ENCODE results near the gene RSBN1L.
"Not testable (repeated sequence)": the region's sequence is repeated elsewhere in the genome, so short reads cannot be mapped to it uniquely, and the experiment has no call there.

The RSBN1L gene

GRCh38 chr7:77766801-77767605, 70.7 kb downstream of the RSBN1L start:
- H3K4me3 ChIP-seq (ENCODE audit: low read length), result no peak overlapping the region
- DNase-seq (ENCODE audit: low read depth), result no peak
- TF ChIP-seq CTCF (conservative IDR thresholded peaks at IDR 0.05; ENCODE audit: low read length), result no peak

GRCh38 chr7:77770316-77770715, 74.1 kb downstream of the RSBN1L start:
- DNase-seq (ENCODE audit: low read depth), result no peak
- no peak overlapping the region for H3K4me3 ChIP-seq (ENCODE audit: low read length)
- TF ChIP-seq CTCF (conservative IDR thresholded peaks at IDR 0.05; ENCODE audit: low read length), result no peak

DNA sequence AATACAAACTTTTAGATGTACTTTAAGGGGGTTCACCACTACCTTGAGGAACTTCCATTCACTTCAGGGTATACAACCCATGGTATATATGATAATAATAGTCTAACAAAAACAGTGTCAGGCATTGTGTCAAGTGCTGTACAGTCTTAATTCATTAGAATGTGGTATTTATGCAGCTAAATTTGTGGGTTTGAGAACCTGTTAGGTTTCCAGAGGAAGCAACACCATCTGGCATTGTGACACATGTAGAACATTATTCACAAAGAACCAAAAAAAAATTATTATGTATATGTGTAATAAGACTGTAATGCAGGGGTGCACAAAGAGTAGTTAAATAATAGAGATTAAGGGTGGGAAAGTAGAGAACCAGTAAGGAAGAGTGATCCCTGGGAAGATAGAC, 75.6 kb downstream of the RSBN1L start:
- no peak overlapping the region for H3K4me3 ChIP-seq (ENCODE audit: low read length)
- no peak for TF ChIP-seq CTCF (conservative IDR thresholded peaks at IDR 0.05; ENCODE audit: low read length)
- peak; percentile 52 for DNase-seq (ENCODE audit: low read depth)

DNA sequence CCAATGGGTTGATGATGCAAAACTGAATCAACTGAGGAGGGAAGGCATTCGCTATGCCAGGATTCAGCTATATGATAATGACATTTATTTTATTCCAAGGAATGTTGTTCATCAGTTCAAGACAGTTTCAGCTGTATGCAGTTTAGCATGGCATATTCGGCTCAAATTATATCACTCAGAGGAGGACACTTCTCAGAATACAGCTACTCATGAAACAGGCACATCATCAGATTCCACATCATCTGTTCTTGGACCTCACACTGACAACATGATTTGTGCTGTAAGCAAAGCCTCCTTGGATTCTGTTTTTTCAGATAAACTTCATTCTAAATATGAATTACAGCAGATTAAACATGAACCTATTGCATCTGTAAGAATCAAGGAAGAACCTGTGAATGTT, 82.3 kb downstream of the RSBN1L start:
- TF ChIP-seq CTCF (conservative IDR thresholded peaks at IDR 0.05; ENCODE audit: low read length), result no peak
- no peak for DNase-seq (ENCODE audit: low read depth)
- no peak overlapping the region for H3K4me3 ChIP-seq (ENCODE audit: low read length)

DNA sequence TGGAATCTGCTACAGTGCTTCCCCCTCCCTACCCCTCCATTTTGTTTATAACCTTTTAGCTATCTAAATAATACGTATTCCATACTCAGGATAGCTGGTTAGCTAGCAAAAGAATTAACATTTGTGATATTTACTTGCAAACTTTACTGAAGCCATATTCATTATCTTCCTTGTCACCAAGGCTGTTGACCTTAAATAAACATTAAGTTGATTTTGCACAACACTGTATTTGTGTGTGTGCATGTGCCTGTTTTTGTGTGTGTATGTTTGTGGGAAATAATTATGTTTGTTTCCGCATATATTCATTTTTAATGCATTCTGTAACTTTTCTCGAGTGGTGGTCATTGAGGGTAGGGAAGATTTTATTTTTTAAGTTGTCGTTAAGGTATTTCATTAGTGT, 86.1 kb downstream of the RSBN1L start:
- DNase-seq (ENCODE audit: low read depth), result no peak
- TF ChIP-seq CTCF (conservative IDR thresholded peaks at IDR 0.05; ENCODE audit: low read length), result no peak
- H3K4me3 ChIP-seq (ENCODE audit: low read length), result no peak overlapping the region

GRCh38 chr7:77783111-77783510, 86.9 kb downstream of the RSBN1L start:
- no peak overlapping the region for H3K4me3 ChIP-seq (ENCODE audit: low read length)
- DNase-seq (ENCODE audit: low read depth), result no peak
- TF ChIP-seq CTCF (conservative IDR thresholded peaks at IDR 0.05; ENCODE audit: low read length), result no peak

DNA sequence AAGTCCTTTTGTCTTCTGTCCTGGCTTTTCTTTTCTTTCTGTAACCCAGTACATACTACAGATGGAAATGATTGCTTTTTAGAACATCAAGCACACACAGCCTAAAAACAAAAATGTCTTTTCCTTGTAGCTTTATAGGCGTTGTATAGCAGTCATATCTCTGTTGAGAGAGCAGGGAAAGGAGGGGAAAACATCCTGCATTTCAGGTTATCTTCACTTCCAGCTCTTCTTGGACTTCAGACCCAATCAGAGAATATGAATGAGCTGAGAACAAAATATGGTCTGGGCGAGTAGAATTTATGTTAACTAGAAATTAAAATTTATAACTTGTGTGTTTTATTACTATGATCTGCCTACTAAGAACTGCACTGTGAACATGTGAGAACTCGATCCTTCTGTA, 87.3 kb downstream of the RSBN1L start:
- TF ChIP-seq CTCF (conservative IDR thresholded peaks at IDR 0.05; ENCODE audit: low read length), result no peak
- no peak overlapping the region for H3K4me3 ChIP-seq (ENCODE audit: low read length)
- no peak for DNase-seq (ENCODE audit: low read depth)

DNA sequence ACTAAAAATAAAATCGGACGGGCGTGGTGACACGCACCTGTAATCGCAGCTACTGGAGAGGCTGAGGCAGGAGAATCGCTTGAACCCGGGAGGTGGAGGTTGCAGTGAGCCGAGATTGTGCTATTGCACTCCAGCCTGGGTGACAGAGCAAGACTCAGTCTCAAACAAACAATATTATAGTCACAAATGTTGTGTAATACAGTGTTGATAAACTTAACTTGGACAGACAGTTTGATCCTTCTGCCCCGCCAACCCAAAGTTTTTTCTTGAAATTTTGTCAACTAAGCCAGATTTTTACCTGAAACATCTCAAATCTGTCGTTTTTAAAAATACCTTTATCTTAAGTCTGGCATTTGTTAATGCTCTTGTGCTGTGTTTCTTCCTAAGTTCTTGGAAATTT, 88.2 kb downstream of the RSBN1L start:
- DNase-seq (ENCODE audit: low read depth); H3K4me3 ChIP-seq (ENCODE audit: low read length): not testable (repeated sequence)
